MG63 (cell line): ENCODE measurements around the gene TUBGCP6. TPM values are rescaled to one million over a fixed set of nuclear protein-coding genes. Genes with fewer than 3 reads are reported as not detected.
A peak's percentile ranks its signal among the peaks of the same experiment; 100 is the strongest.

ENCODE experiments used
- DNase-seq: peaks from one replicate; pipeline ENCODE4 v3.0.0-alpha.2; 2020
- H3K27me3 ChIP-seq: fragments of 250-450 bp; sonication (Bioruptor Pico); 2 replicates; pipeline ENCODE4 v1.5.1; 2020; ENCODE audit warnings: mild to moderate bottlenecking, moderate library complexity
- H3K36me3 ChIP-seq: fragments of 250-450 bp; sonication (Bioruptor Pico); 2 replicates; pipeline ENCODE4 v1.5.1; 2020; ENCODE audit warnings: mild to moderate bottlenecking, moderate library complexity
- H3K4me3 ChIP-seq: fragments of 250-450 bp; sonication (Bioruptor Pico); 2 replicates; pipeline ENCODE4 v1.5.1; 2020; ENCODE audit warnings: mild to moderate bottlenecking, moderate library complexity
- H3K9me3 ChIP-seq: fragments of 250-450 bp; sonication (Bioruptor Pico); 2 replicates; pipeline ENCODE4 v1.5.1; 2020; ENCODE audit warnings: mild to moderate bottlenecking, moderate library complexity
- total RNA-seq: library from RNA; depleted of rRNA; stranded (reverse); fragments of >200 nt; shearing (Covaris generic); gene quantifications from 2 replicates; pipeline ENCODE4 v1.2.3, GENCODE V29; 2014; ENCODE audit warnings: low replicate concordance; rRNA removed

The TUBGCP6 gene
- 11.8 and 17.2 TPM in 2 replicates for total RNA-seq

DNA sequence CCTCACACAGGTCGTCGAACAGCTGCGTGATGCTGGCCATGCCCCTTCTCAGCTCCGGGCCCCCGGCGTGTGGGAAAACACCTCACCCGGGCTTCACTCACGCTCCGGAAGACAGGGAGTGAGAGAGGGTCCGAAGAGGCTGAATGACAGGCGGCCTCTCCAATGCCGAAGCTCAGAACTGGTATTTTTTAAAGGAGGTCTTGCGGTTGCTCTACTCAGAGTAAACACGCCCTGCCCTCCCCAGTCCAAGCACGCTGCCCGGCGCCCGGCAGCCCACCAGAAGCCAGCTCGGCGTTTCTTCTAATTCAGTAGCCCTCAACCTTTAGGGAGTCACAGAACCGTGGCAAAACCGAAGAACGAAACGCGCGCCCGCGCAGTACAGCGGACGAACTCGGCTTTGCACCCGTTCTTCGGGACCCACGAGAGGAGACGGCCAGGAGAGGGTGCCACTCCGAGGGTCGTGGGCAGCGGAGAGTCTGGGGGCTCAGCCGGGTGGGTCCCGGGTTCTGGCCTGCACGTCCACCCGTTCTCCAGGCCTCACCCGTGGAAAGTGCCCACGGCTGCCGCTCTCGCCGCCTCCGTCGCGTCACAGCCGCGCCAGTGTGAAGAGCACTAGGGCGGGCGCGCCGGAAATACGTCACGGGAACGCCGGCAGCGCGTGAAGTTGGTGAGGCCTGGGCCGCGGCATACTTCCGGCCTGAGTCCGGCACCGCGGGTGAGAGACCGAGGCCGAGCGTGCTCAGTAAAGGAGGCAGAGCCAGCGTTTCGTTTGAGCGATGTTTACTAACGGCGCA is at the start of gene TUBGCP6:
Gene TUBGCP6 (minus strand): TSS at position 604 of the 794 bp plus-strand sequence. CDS start 564 bp downstream, at position 40.
- Histone ChIP-seq H3K36me3 (peaks cover 43% of the 10 kb centered on the region), H3K27me3 (no peaks in the 10 kb centered on the region), H3K4me3 (peak within 1 kb of the TSS; percentile 85), H3K9me3 (no peaks in the 10 kb centered on the region)
- peak; percentile 96 for DNase-seq

- no peak overlapping the region for H3K4me3 ChIP-seq
- DNase-seq = no peak
- H3K36me3 ChIP-seq = peaks cover 13% of the 10 kb centered on the region
- no peaks in the 10 kb centered on the region for H3K9me3 ChIP-seq
- no peaks in the 10 kb centered on the region for H3K27me3 ChIP-seq
Observed at GRCh38 chr22:50294319-50294656, 49.5 kb upstream of the TUBGCP6 start.

- DNase-seq = no peak
- no peaks in the 10 kb centered on the region for H3K9me3 ChIP-seq
Observed at GRCh38 chr22:50293441-50294318, 48.9 kb upstream of the TUBGCP6 start.

GRCh38 chr22:50292643-50293440 is 48.0 kb upstream of the TUBGCP6 start:
- Histone ChIP-seq H3K4me3 (no peak overlapping the region), H3K27me3 (no peaks in the 10 kb centered on the region), H3K36me3 (peaks cover 25% of the 10 kb centered on the region), H3K9me3 (no peaks in the 10 kb centered on the region)
- DNase-seq = no peak

More at GRCh38 chr22:50293441-50294318, 48.9 kb upstream of the TUBGCP6 start:
- Histone ChIP-seq H3K36me3 (peaks cover 17% of the 10 kb centered on the region), H3K4me3 (no peak overlapping the region), H3K27me3 (no peaks in the 10 kb centered on the region)

GRCh38 chr22:50289942-50290630 is 45.3 kb upstream of the TUBGCP6 start:
- peaks cover 40% of the 10 kb centered on the region for H3K36me3 ChIP-seq
- no peaks in the 10 kb centered on the region for H3K9me3 ChIP-seq
- DNase-seq = no peak
- no peaks in the 10 kb centered on the region for H3K27me3 ChIP-seq
- no peak overlapping the region for H3K4me3 ChIP-seq

DNA sequence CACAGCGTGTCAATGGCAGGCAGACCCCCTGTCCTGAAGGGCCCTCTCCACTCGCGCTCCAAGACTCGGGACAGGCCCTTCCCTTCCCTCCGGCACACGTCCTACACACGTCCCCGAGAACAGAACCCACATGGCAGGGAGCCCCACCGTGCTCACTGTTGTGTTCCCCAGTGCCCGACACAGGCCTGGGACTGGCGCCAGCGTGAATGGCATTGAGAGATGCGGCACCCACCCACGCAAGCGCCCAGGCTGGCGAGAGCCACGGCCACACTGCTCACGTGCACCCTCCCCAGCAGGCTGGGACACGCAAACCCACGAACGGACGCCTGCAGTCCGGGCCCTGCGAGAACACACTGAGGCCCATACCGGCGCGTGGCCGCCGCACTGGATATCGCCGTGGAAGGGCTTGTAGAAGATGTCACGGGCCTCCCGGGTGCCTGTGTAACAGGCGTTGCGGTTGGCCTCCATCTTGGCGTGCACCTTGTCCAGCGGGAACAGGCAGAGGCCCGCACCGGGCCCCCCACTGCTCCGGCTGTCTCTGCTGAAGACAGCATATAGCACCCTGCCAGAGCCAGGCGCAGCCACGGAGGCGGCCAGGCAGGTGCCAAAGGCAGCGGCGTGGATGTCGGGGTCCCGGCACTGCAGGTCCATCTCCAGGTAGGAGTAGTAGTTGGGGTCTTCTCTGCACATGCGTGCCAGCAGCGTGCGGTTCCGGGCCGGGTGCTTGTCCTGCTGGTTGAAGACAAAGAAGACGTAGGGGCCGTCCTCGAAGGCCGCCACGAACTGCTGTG is 44.5 kb upstream of the TUBGCP6 start:
- no peak for DNase-seq
- Histone ChIP-seq H3K4me3 (no peak overlapping the region), H3K9me3 (no peaks in the 10 kb centered on the region), H3K36me3 (peaks cover 38% of the 10 kb centered on the region), H3K27me3 (no peaks in the 10 kb centered on the region)

DNA sequence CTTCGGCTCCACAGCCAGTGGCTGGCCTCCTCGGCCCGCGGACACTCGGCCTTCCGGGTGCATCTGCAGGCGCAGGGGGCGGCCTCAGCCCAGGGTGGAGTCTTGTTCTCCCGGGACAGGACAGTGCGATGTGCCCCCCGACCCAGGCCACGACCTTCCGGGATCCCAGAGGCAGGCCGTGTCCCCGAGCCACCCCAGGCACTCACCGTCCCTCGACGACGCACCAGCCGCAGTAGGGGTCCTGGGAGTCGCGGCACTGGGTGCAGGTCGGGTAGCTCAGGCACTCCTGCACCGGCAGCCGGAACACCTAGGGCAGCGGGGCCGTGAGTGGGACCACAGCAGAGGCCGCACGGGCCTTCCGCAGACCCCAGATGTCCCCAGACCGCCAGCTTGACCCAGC is 42.9 kb upstream of the TUBGCP6 start:
- DNase-seq = no peak
- Histone ChIP-seq H3K4me3 (no peak overlapping the region), H3K27me3 (no peaks in the 10 kb centered on the region), H3K36me3 (peaks cover 41% of the 10 kb centered on the region), H3K9me3 (no peaks in the 10 kb centered on the region)

- H3K4me3 ChIP-seq = no peak overlapping the region
- no peaks in the 10 kb centered on the region for H3K27me3 ChIP-seq
- no peak for DNase-seq
- H3K9me3 ChIP-seq = no peaks in the 10 kb centered on the region
- peaks cover 50% of the 10 kb centered on the region for H3K36me3 ChIP-seq
Observed at GRCh38 chr22:50286701-50287318, 42.0 kb upstream of the TUBGCP6 start.

GRCh38 chr22:50286275-50286674 is 41.5 kb upstream of the TUBGCP6 start:
- Histone ChIP-seq H3K9me3 (no peaks in the 10 kb centered on the region), H3K36me3 (peaks cover 56% of the 10 kb centered on the region), H3K4me3 (no peak overlapping the region), H3K27me3 (no peaks in the 10 kb centered on the region)
- no peak for DNase-seq

GRCh38 chr22:50285568-50286229 is 40.9 kb upstream of the TUBGCP6 start:
- Histone ChIP-seq H3K9me3 (no peaks in the 10 kb centered on the region), H3K4me3 (no peak overlapping the region), H3K36me3 (peaks cover 59% of the 10 kb centered on the region), H3K27me3 (no peaks in the 10 kb centered on the region)
- no peak for DNase-seq

DNA sequence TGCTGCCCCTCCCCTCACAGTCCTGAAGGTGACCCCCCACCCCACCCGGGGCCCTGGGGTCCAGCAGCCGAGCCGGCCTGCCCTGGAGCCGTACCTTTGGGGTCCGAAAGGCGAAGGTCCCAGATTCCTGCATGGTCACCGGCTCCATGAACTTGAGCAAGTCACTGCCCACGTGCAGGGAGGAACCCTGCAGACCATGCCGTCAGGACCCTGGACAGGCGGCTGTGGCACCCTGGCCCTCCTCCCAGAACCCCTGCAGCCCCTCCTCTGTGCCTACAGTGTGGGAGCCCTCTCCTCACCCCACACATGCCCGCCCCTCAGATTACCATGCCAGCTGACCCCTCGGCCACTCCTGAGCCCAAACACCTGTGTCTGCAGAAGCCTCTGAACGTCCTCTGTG is 39.7 kb upstream of the TUBGCP6 start:
- Histone ChIP-seq H3K36me3 (peaks cover 56% of the 10 kb centered on the region), H3K27me3 (no peaks in the 10 kb centered on the region), H3K4me3 (no peak overlapping the region), H3K9me3 (no peaks in the 10 kb centered on the region)
- no peak for DNase-seq

DNA sequence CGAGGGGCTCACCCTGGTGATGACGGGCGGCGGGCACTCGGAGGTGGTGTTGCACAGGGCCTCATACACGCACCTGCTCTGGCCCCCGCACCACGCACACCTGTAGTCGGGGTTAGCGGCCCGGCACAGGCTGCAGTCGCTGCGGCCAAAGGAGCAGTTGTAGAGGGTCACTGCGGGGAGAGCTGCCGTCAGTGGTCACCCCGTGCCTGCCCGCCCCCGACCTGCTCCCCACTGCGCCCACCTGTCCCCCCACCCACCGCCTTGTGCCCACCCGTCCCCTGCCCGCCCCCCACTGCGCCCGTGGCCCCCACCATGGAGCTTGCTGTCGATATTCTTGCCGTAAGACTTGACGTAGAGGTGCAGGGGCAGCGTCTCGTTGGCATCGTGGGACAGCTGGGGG is 39.0 kb upstream of the TUBGCP6 start:
- H3K36me3 ChIP-seq = peaks cover 54% of the 10 kb centered on the region
- H3K9me3 ChIP-seq = no peaks in the 10 kb centered on the region
- no peak for DNase-seq

DNA sequence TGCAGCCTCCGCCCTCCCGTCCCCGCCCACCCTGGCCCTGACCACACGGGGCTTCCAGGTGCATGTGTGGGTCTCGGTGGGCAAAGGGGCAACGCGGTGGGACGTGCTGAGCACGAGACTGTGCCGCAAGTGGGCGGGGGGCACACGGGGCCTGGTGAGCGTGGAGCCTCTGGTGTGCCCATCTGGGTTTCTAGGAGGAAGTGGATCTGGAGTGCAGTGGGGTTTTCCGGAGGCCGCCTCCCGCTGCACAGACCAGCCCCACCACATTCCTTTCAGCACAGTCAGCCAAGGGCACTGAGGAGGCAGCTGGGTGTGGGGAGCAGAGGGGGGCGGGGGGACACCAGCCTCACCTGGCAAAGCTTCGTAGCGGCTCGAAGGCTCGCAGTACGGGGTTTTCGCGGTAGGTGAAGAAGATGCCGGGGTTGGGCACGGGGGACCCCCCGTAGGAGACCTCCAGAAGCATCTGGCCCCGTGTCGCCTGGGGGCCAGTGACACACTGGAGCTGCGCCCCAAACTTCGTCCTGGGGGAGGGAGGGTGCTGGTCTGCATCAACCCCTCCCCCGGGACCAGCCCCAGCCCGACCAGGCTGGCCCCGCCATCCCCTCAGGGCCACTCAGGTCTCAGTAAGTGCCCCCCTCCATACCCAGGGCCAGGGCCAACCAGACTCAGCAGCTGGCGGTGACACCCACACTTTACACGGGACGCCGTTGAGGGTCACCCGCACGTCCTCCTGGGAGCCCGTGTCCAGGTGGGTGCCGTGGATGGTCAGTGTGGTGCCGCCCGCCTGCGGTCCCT is 37.7 kb upstream of the TUBGCP6 start:
- peak; percentile 64 for DNase-seq
- H3K4me3 ChIP-seq = no peak overlapping the region
- no peaks in the 10 kb centered on the region for H3K27me3 ChIP-seq
- H3K9me3 ChIP-seq = no peaks in the 10 kb centered on the region
- H3K36me3 ChIP-seq = peaks cover 49% of the 10 kb centered on the region

More for the DNA sequence above, 39.0 kb upstream of the TUBGCP6 start:
- no peaks in the 10 kb centered on the region for H3K27me3 ChIP-seq
- no peak overlapping the region for H3K4me3 ChIP-seq

GRCh38 chr22:50281957-50282356 is 37.1 kb upstream of the TUBGCP6 start:
- peaks cover 44% of the 10 kb centered on the region for H3K36me3 ChIP-seq
- no peaks in the 10 kb centered on the region for H3K9me3 ChIP-seq
- no peak overlapping the region for H3K4me3 ChIP-seq
- no peak for DNase-seq
- no peaks in the 10 kb centered on the region for H3K27me3 ChIP-seq
